T-cell (primary cell): Measurements from ENCODE around the gene SON. TPM values are rescaled to one million over a fixed set of nuclear protein-coding genes. Genes with fewer than 3 reads are reported as not detected.
A peak's percentile ranks its signal among the peaks of the same experiment; 100 is the strongest.

Experiments
- ATAC-seq, 4 experiments: fragments of 200-7000 bp in 3 of 4; fragments of 150-1000 bp in 1 of 4; cut with Tn5 transposase; replicated peaks in 1 of 4; 1 replicate in 3 of 4; 2 replicates in 1 of 4; pipeline ENCODE4 v1.10.0; 2021; ENCODE audit warnings: moderate library complexity in 3 of 4, mild to moderate bottlenecking in 2 of 4, moderate number of reproducible peaks in 1 of 4
- CTCF ChIA-PET, 2 donors: fragments of 300-600 bp; sonication (Branson Sonifier 250); formaldehyde crosslinking; loops; one replicate each; lab custom pipeline; 2022; ENCODE audit warnings: antibody characterized with exemption in 2 of 2; lab: Charles Lee
- POLR2A ChIA-PET, 2 donors: fragments of 300-600 bp; sonication (Branson Sonifier 250); formaldehyde crosslinking; loops; one replicate each; lab custom pipeline; 2022; ENCODE audit warnings: antibody characterized with exemption in 2 of 2; lab: Charles Lee
- DNase-seq, 35 experiments: peaks; one replicate each; pipeline versions ENCODE4 v3.0.0 to v3.0.0-alpha.2; 2013 to 2023
- H3K27ac ChIP-seq: one replicate; pipeline ENCODE4 v1.5.1; 2013; ENCODE audit warnings: low read length
- H3K27me3 ChIP-seq, 2 experiments: replicated peaks in 1 of 2; 1 replicate in 1 of 2; 2 replicates in 1 of 2; pipeline versions ENCODE4 v1.6.1 to v1.7.0; 2013; ENCODE audit warnings: low read length in 1 of 2, mixed read lengths in 1 of 2; ENCODE audit not compliant: control insufficient read depth in 2 of 2, insufficient read depth in 2 of 2; ENCODE audit errors: extremely low read depth in 1 of 2
- H3K36me3 ChIP-seq, 2 donors: 1 replicate in 1 of 2; 2 replicates in 1 of 2; pipeline versions ENCODE4 v1.6.1 to v1.7.0; 2013; ENCODE audit warnings: low read length in 1 of 2; ENCODE audit not compliant: control insufficient read depth in 2 of 2, insufficient read depth in 1 of 2; ENCODE audit errors: extremely low read depth in 1 of 2
- H3K4me1 ChIP-seq, 2 experiments: 1 replicate in 1 of 2; 2 replicates in 1 of 2; pipeline versions ENCODE4 v1.6.1 to v1.7.0; 2013; ENCODE audit warnings: low read length in 2 of 2, mixed read lengths in 1 of 2; ENCODE audit not compliant: insufficient read depth in 2 of 2, control insufficient read depth in 1 of 2; ENCODE audit errors: extremely low read depth in 1 of 2
- H3K4me3 ChIP-seq, 2 donors: 1 replicate in 1 of 2; 2 replicates in 1 of 2; pipeline versions ENCODE4 v1.5.1 to v1.7.0; 2013; ENCODE audit warnings: mild to moderate bottlenecking in 2 of 2, low read length in 1 of 2, moderate library complexity in 1 of 2; ENCODE audit not compliant: control insufficient read depth in 1 of 2; ENCODE audit errors: extremely low read depth in 1 of 2
- H3K9me3 ChIP-seq: 2 replicates; pipeline ENCODE4 v1.7.0; 2013
- H3K27ac Mint-ChIP-seq, 2 donors: one replicate each; pipeline ENCODE4 v1.8.0; 2020 to 2021; ENCODE audit warnings: mild to moderate bottlenecking in 2 of 2, mixed read lengths in 2 of 2
- H3K27me3 Mint-ChIP-seq, 2 donors: one replicate each; pipeline ENCODE4 v1.8.0; 2021 to 2022; ENCODE audit warnings: mixed read lengths in 2 of 2
- H3K36me3 Mint-ChIP-seq: one replicate; pipeline ENCODE4 v1.8.0; 2021; ENCODE audit warnings: mixed read lengths
- H3K4me1 Mint-ChIP-seq, 3 donors: one replicate each; pipeline ENCODE4 v1.8.0; 2020 to 2022; ENCODE audit warnings: mixed read lengths in 3 of 3, mild to moderate bottlenecking in 1 of 3
- H3K4me3 Mint-ChIP-seq, 3 donors: one replicate each; pipeline ENCODE4 v1.8.0; 2020 to 2022; ENCODE audit warnings: mild to moderate bottlenecking in 3 of 3, mixed read lengths in 3 of 3, moderate library complexity in 3 of 3
- H3K9me3 Mint-ChIP-seq, 3 donors: one replicate each; pipeline ENCODE4 v1.8.0; 2020 to 2022; ENCODE audit warnings: mixed read lengths in 3 of 3
- WGBS: methylation state at CpG from one replicate; pipeline ENCODE4 v1.1.5; 2013; ENCODE audit warnings: missing lambda C conversion rate; ENCODE audit not compliant: insufficient coverage; 5-methylcytosine and 5-hydroxymethylcytosine counted together
- total RNA-seq, 35 experiments: library from RNA in 6 of 35; stranded (reverse) in 6 of 35; fragments of 120-200 nt in 1 of 35; gene quantifications; one replicate each; pipeline versions ENCODE4 v1.2.1 to v1.2.4 and lab custom pipeline; 2013 to 2026

The SON gene
- total RNA-seq, 5 donors from 2014 or later (not counting 1 experiment from before 2014, with no cell fraction given), result 360 to 418 (median 374) TPM

GRCh38 chr21:33541756-33542639 is 840 bp upstream of the SON start, which contains the start of gene GART:
Gene GART, minus strand, starts transcription at chr21:33542117. Its CDS starts 2,802 bp downstream, at chr21:33539315.
- Mint-ChIP-seq H3K4me1 (peaks cover 49 to 53% (median 50%) of the 10 kb centered on the region in 3 donors), H3K27me3 (no peaks in the 10 kb centered on the region), H3K27ac (peak within 1 kb of the TSS; percentile 100), H3K36me3 (peaks cover 16% of the 10 kb centered on the region), H3K9me3 (no peaks in the 10 kb centered on the region), H3K4me3 (peak within 1 kb of the TSS; percentile 94 to 99 (median 98))
- ChIA-PET CTCF (interaction anchor here in 1 of 2 donors (1.4 to 1.7 kb wide), 2 partner anchors 64 to 65 kb away, joined by 3 to 7 read pairs; no protein-coding TSS in a partner anchor), POLR2A (interaction anchor here (0.6 to 2.6 kb wide), 6 partner anchors 47 to 815 kb away, joined by 3 to 14 read pairs (median 3); partner anchors contain the start of genes DONSON (in 1 of the 2) and TMEM50B (in 1 of the 2))
- DNase-seq (peak in 34 of 35 experiments; percentile 58 to 86 (median 72)), ATAC-seq (peak; percentile 59 to 64 (median 62))
- Histone ChIP-seq H3K4me3 (peak within 1 kb of the TSS; percentile 94 to 100), H3K9me3 (no peaks in the 10 kb centered on the region), H3K4me1 (peaks cover 23 to 41% of the 10 kb centered on the region in 2 experiments), H3K36me3 (peaks cover 0 to 21% of the 10 kb centered on the region in 2 donors), H3K27ac (peak within 1 kb of the TSS; percentile 100), H3K27me3 (no peaks in the 10 kb centered on the region)
- under 1% methylated on average over 49 of the region's 56 CpGs for WGBS

DNA sequence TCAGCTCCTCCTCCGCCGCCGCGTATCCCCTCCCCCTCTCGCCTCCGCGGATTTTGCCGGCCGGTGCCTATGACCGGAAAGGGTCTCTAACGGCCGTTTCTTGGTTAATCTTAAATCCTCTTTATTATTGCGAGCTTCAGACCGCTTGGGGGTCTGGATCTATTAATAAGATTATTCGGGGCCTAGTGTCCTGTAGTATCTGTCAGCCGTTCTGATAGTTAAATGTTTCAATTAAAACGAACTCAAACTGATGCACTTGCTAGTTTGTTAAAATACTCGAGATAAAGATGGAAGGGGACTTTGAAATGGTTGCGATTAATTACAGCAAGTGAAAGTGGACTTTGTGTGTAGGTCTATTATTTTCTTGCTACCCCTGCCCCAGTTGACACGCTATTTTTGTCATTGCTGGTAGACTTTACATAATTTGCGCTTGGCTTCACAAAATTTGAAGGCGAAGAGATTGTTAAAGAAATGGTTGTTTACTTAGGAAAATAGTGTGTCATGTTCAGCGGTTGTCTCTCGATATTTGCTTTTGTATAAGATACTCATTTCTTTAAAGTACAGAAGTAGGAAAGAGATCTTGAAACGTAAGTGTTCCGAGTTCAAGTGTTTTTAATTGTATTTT is 779 bp downstream of the SON start:
- H3K36me3 Mint-ChIP-seq, result peaks cover 10% of the 10 kb centered on the region
- DNase-seq, result peak in 7 of 35 experiments; percentile 36 to 58 (median 47)
- H3K27ac Mint-ChIP-seq, result peak overlapping the region; percentile 100
- CTCF ChIA-PET, result interaction anchor here (0.5 to 1.5 kb wide), 7 partner anchors 14 to 592 kb away, joined by 3 to 5 read pairs (median 3); partner anchors contain the start of genes DNAJC28 (in 1 of the 2) and TMEM50B (in 1 of the 2)
- H3K36me3 ChIP-seq, result peaks cover 0 to 17% of the 10 kb centered on the region in 2 donors
- H3K27me3 Mint-ChIP-seq, result no peaks in the 10 kb centered on the region
- H3K4me3 ChIP-seq, result peak overlapping the region; percentile 94 to 100
- POLR2A ChIA-PET, result interaction anchor here (0.6 to 2.6 kb wide), 13 partner anchors 7 to 820 kb away, joined by 3 to 14 read pairs (median 4); partner anchors contain the start of genes DNAJC28 (in 1 of the 2) and TMEM50B (in 1 of the 2)
- H3K4me3 Mint-ChIP-seq, result peak overlapping the region; percentile 94 to 99 (median 98)
- no peaks in the 10 kb centered on the region for H3K9me3 Mint-ChIP-seq
- H3K4me1 Mint-ChIP-seq, result peaks cover 49 to 57% (median 55%) of the 10 kb centered on the region in 3 donors
- ATAC-seq, result no peak
- peak overlapping the region; percentile 100 for H3K27ac ChIP-seq
- H3K27me3 ChIP-seq, result no peaks in the 10 kb centered on the region
- H3K4me1 ChIP-seq, result peaks cover 24 to 41% of the 10 kb centered on the region in 2 experiments
- 1% methylated on average over 15 of the region's 26 CpGs for WGBS
- no peaks in the 10 kb centered on the region for H3K9me3 ChIP-seq

GRCh38 chr21:33544451-33545195 is 1.8 kb downstream of the SON start:
- Histone ChIP-seq H3K9me3 (no peaks in the 10 kb centered on the region), H3K27me3 (no peaks in the 10 kb centered on the region), H3K27ac (no peak overlapping the region), H3K36me3 (peaks cover 0 to 21% of the 10 kb centered on the region in 2 donors), H3K4me3 (peak overlapping the region; percentile 94 to 100), H3K4me1 (peaks cover 24 to 41% of the 10 kb centered on the region in 2 experiments)
- POLR2A ChIA-PET, result interaction anchor here (0.6 to 1.1 kb wide), 12 partner anchors 11 to 182 kb away, joined by 3 to 5 read pairs (median 3); partner anchors contain the start of genes DNAJC28 (in 1 of the 2) and TMEM50B (in 1 of the 2)
- Mint-ChIP-seq H3K27ac (peak overlapping the region; percentile 100), H3K27me3 (no peaks in the 10 kb centered on the region), H3K4me3 (peak overlapping the region; percentile 94 to 99 (median 98)), H3K4me1 (peaks cover 55 to 61% (median 60%) of the 10 kb centered on the region in 3 donors), H3K36me3 (peaks cover 13% of the 10 kb centered on the region), H3K9me3 (no peaks in the 10 kb centered on the region)
- no peak for DNase-seq
- ATAC-seq, result no peak
- no CpG with 5 or more reads among the region's 8 CpGs for WGBS
- CTCF ChIA-PET, result interaction anchor here in 1 of 2 donors (0.6 to 1.5 kb wide), 5 partner anchors 14 to 64 kb away, joined by 3 to 5 read pairs (median 3); partner anchors contain the start of gene DONSON

GRCh38 chr21:33546086-33546485 is 3.2 kb downstream of the SON start:
- H3K9me3 ChIP-seq, result no peaks in the 10 kb centered on the region
- no peak for DNase-seq
- ChIA-PET CTCF (interaction anchor here in 1 of 2 donors (1.5 kb wide), 1 partner anchor 42 kb away, joined by 3 read pairs; the partner anchor contains the start of gene DONSON), POLR2A (no interaction called here)
- no peak overlapping the region for H3K4me3 ChIP-seq
- H3K27ac ChIP-seq, result no peak overlapping the region
- H3K27ac Mint-ChIP-seq, result peak overlapping the region; percentile 17 to 66
- peaks cover 49 to 55% (median 54%) of the 10 kb centered on the region in 3 donors for H3K4me1 Mint-ChIP-seq
- no peaks in the 10 kb centered on the region for H3K9me3 Mint-ChIP-seq
- peaks cover 8 to 35% of the 10 kb centered on the region in 2 donors for H3K36me3 ChIP-seq
- H3K27me3 ChIP-seq, result no peaks in the 10 kb centered on the region
- peaks cover 30% of the 10 kb centered on the region in 2 experiments for H3K4me1 ChIP-seq
- H3K4me3 Mint-ChIP-seq, result peak overlapping the region in 1 of 3 donors; percentile 99
- no peaks in the 10 kb centered on the region for H3K27me3 Mint-ChIP-seq
- peaks cover 18% of the 10 kb centered on the region for H3K36me3 Mint-ChIP-seq
- no peak for ATAC-seq
- WGBS, result 75% methylated on average over 1 of the region's 3 CpGs

DNA sequence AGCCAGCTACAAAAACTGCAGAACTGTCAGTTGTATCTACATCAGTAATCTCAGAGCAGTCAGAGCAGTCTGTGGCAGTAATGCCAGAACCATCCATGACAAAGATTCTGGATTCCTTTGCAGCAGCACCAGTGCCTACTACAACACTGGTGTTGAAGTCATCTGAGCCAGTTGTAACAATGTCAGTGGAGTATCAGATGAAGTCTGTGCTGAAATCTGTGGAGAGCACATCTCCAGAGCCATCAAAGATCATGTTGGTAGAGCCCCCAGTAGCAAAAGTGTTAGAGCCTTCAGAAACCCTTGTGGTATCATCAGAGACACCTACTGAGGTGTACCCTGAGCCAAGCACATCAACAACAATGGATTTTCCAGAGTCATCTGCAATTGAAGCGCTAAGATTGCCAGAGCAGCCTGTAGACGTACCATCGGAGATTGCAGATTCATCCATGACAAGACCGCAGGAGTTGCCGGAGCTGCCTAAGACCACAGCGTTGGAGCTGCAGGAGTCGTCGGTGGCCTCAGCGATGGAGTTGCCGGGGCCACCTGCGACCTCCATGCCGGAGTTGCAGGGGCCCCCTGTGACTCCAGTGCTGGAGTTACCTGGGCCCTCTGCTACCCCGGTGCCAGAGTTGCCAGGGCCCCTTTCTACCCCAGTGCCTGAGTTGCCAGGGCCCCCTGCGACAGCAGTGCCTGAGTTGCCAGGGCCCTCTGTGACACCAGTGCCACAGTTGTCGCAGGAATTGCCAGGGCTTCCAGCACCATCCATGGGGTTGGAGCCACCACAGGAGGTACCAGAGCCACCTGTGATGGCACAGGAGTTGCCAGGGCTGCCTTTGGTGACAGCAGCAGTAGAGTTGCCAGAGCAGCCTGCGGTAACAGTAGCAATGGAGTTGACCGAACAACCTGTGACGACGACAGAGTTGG is 7.3 kb downstream of the SON start:
- ATAC-seq, result peak in 1 of 4 experiments; percentile 6
- CTCF ChIA-PET, result no interaction called here
- H3K4me1 ChIP-seq, result peaks cover 11 to 30% of the 10 kb centered on the region in 2 experiments
- H3K4me3 ChIP-seq, result no peak overlapping the region
- POLR2A ChIA-PET, result interaction anchor here in 1 of 2 donors (1.1 to 1.5 kb wide), 2 partner anchors 7 to 8 kb away, joined by 3 to 4 read pairs; partner anchors contain the start of gene SON
- no peaks in the 10 kb centered on the region for H3K27me3 ChIP-seq
- no peak overlapping the region for H3K4me3 Mint-ChIP-seq
- peaks cover 22 to 74% of the 10 kb centered on the region in 2 donors for H3K36me3 ChIP-seq
- H3K9me3 Mint-ChIP-seq, result no peaks in the 10 kb centered on the region
- 96% methylated on average over 19 of the region's 19 CpGs for WGBS
- H3K4me1 Mint-ChIP-seq, result peaks cover 42 to 61% (median 57%) of the 10 kb centered on the region in 3 donors
- H3K36me3 Mint-ChIP-seq, result peaks cover 45% of the 10 kb centered on the region
- H3K9me3 ChIP-seq, result no peaks in the 10 kb centered on the region
- no peaks in the 10 kb centered on the region for H3K27me3 Mint-ChIP-seq
- H3K27ac ChIP-seq, result no peak overlapping the region
- no peak overlapping the region for H3K27ac Mint-ChIP-seq
- no peak for DNase-seq
